MM.1S (cell line): ENCODE measurements around the gene KIAA1671.

ENCODE experiments used
- CTCF ChIP-seq: fragments of 300-600 bp; sonication (generic); IDR thresholded peaks from 2 replicates; pipeline ENCODE4 v1.5.1; 2016; ENCODE audit warnings: antibody characterized with exemption, low read length, mixed read lengths
- EZH2phosphoT487 ChIP-seq: fragments of 300-600 bp; sonication (generic); IDR thresholded peaks from 2 replicates; pipeline ENCODE4 v1.6.1; 2018; ENCODE audit warnings: antibody characterized with exemption, low read length

- TF ChIP-seq CTCF, result no peak
- TF ChIP-seq EZH2phosphoT487, result no peak
These were observed 108.6 kb downstream of the KIAA1671 start for GRCh38 chr22:25061134-25061533.
